ENCODE data around the gene FOS. TPM values are rescaled to one million over a fixed set of nuclear protein-coding genes. Genes with fewer than 3 reads are reported as not detected.

The FOS gene
- total RNA-seq, 4 donors from 2014 or later, result 77.0 to 526 (median 215) TPM

- no peak for TF ChIP-seq CTCF (IDR thresholded peaks at IDR 0.05; ENCODE audit: low read depth)
These were observed 19.7 kb downstream of the FOS start for GRCh38 chr14:75298187-75298965.

GRCh38 chr14:75299059-75299458 is 20.4 kb downstream of the FOS start:
- no peak for TF ChIP-seq CTCF (IDR thresholded peaks at IDR 0.05; ENCODE audit: low read depth)

- no peak for TF ChIP-seq CTCF (IDR thresholded peaks at IDR 0.05; ENCODE audit: low read depth)
These were observed 20.9 kb downstream of the FOS start for GRCh38 chr14:75299576-75299975.

GRCh38 chr14:75301666-75302325 is 23.2 kb downstream of the FOS start:
- no peak for TF ChIP-seq CTCF (IDR thresholded peaks at IDR 0.05; ENCODE audit: low read depth)

- TF ChIP-seq CTCF (IDR thresholded peaks at IDR 0.05; ENCODE audit: low read depth), result no peak
These were observed 24.8 kb downstream of the FOS start for GRCh38 chr14:75303381-75303789.

GRCh38 chr14:75306927-75307699 is 28.5 kb downstream of the FOS start:
- TF ChIP-seq CTCF (IDR thresholded peaks at IDR 0.05; ENCODE audit: low read depth), result no peak
